K562 (cell line): ENCODE measurements around the gene MADCAM1. TPM values are rescaled to one million over a fixed set of nuclear protein-coding genes. Genes with fewer than 3 reads are reported as not detected.

ENCODE experiments used
- BRD9 ChIP-seq: fragments of 450-650 bp; IDR thresholded peaks from 2 replicates; pipeline ENCODE4 v1.6.1; 2018; ENCODE audit warnings: low read depth; ENCODE audit not compliant: partially characterized antibody
- CHD1 ChIP-seq: fragments of 200-600 bp; sonication (generic); IDR thresholded peaks from one replicate; pipeline ENCODE4 v1.6.1; 2012; ENCODE audit warnings: mild to moderate bottlenecking, moderate library complexity, low read length, inconsistent platforms
- CHD2 ChIP-seq: IDR thresholded peaks from 2 replicates; pipeline ENCODE4 v1.6.1; 2011; ENCODE audit warnings: low read depth, low read length
- CTBP1 ChIP-seq: fragments of 450-650 bp; IDR thresholded peaks from 2 replicates; pipeline ENCODE4 v1.6.1; 2016; ENCODE audit warnings: borderline replicate concordance
- E4F1 ChIP-seq: fragments of 250-450 bp; sonication (Bioruptor Pico); IDR thresholded peaks from 2 replicates; pipeline ENCODE4 v1.5.0; 2021; ENCODE audit warnings: mild to moderate bottlenecking, borderline replicate concordance
- ETS1 ChIP-seq: conservative IDR thresholded peaks from 2 replicates; pipeline ENCODE4 v1.6.1; 2011; ENCODE audit warnings: low read depth, mild to moderate bottlenecking, low read length; ENCODE audit not compliant: control insufficient read depth
- JUND ChIP-seq, 2 experiments: IDR thresholded peaks; 2 replicates in 1 of 2; 3 replicates in 1 of 2; pipeline ENCODE4 v1.6.1; 2011; ENCODE audit warnings: borderline replicate concordance in 2 of 2, low read depth in 2 of 2, low read length in 2 of 2, improper control_type of control experiment in 1 of 2, missing biosample characterization in 1 of 2, missing genetic modification characterization in 1 of 2, missing genetic modification reagents in 1 of 2
- KAT8 ChIP-seq: fragments of 450-650 bp; IDR thresholded peaks from 2 replicates; pipeline ENCODE4 v1.6.1; 2016; ENCODE audit warnings: low read depth, mild to moderate bottlenecking
- KLF1 ChIP-seq: fragments of 450-650 bp; IDR thresholded peaks from 2 replicates; pipeline ENCODE4 v1.6.1; 2016; ENCODE audit warnings: missing genetic modification characterization, missing compliant biosample characterization
- MXI1 ChIP-seq: IDR thresholded peaks from 2 replicates; pipeline ENCODE4 v1.6.1; 2011; ENCODE audit warnings: low read depth, mild to moderate bottlenecking, improper control_type of control experiment, low read length
- NCOR1 ChIP-seq: fragments of 450-650 bp; IDR thresholded peaks from 2 replicates; pipeline ENCODE4 v1.6.1; 2016; ENCODE audit warnings: mild to moderate bottlenecking, moderate library complexity
- PHF21A ChIP-seq: fragments of 450-650 bp; IDR thresholded peaks from 2 replicates; pipeline ENCODE4 v1.6.1; 2017; ENCODE audit warnings: low read depth, borderline replicate concordance
- PYGO2 ChIP-seq: fragments of 450-650 bp; IDR thresholded peaks from 2 replicates; pipeline ENCODE4 v1.6.1; 2016; ENCODE audit warnings: mild to moderate bottlenecking, missing genetic modification characterization, moderate library complexity, missing compliant biosample characterization
- SAP30 ChIP-seq: fragments of 200-600 bp; sonication (generic); IDR thresholded peaks from 2 replicates; pipeline ENCODE4 v1.6.1; 2012; ENCODE audit warnings: borderline replicate concordance, low read depth, mild to moderate bottlenecking, moderate library complexity, low read length, control low read depth, inconsistent platforms; ENCODE audit not compliant: insufficient read depth, poor library complexity, severe bottlenecking
- SRSF9 ChIP-seq: fragments of 200-400 bp; formaldehyde crosslinking; IDR thresholded peaks from 2 replicates; pipeline ENCODE4 v1.6.1; 2017; ENCODE audit warnings: low read depth, low read length, borderline replicate concordance
- THAP12 ChIP-seq: fragments of 250-450 bp; sonication (Bioruptor Pico); IDR thresholded peaks from 2 replicates; pipeline ENCODE4 v1.9.0; 2021; ENCODE audit warnings: mild to moderate bottlenecking, inconsistent platforms
- ZNF212 ChIP-seq: fragments of 450-650 bp; formaldehyde crosslinking; IDR thresholded peaks from 2 replicates; pipeline ENCODE4 v1.4.0; 2020; ENCODE audit warnings: mild to moderate bottlenecking
- ZNF280B ChIP-seq: fragments of 250-450 bp; sonication (Bioruptor Pico); IDR thresholded peaks from 2 replicates; pipeline ENCODE4 v1.5.1; 2021; ENCODE audit warnings: mild to moderate bottlenecking
- polyA plus RNA-seq, 8 experiments: library from polyadenylated mRNA; depleted of rRNA in 4 of 8; stranded (reverse) in 5 of 8; unstranded in 3 of 8; fragments of >200 nt; fragmentation: Nextera tagmentation in 2 of 8; fragmentation: Illumina TruSeq in 1 of 8; extraction: Ambion mirVana in 2 of 8; extraction: Trizol in 1 of 8; gene quantifications; 2 replicates each; pipeline versions ENCODE4 v1.2.1 to v1.2.3, GENCODE V29; 2011 to 2014; ENCODE audit warnings: inconsistent platforms in 1 of 8, missing spikeins in 1 of 8
- total RNA-seq, 7 experiments: library from RNA; depleted of rRNA in 6 of 7; stranded (reverse); fragments of >200 nt in 6 of 7; fragmentation: Illumina TruSeq in 2 of 7; extraction: Trizol in 2 of 7; gene quantifications; 2 replicates each; pipeline versions ENCODE4 v1.2.1 to v1.2.3, GENCODE V29; 2011 to 2021; ENCODE audit warnings: low replicate concordance in 1 of 7

The MADCAM1 gene
- total and polyA plus RNA-seq, 9 of the 15 experiments (the other 6 are each of a cell fraction or from before 2014, with no cell fraction given): 0.09 to 0.36 (median 0.09) TPM; not detected in 6

- TF ChIP-seq JUND (IDR thresholded peaks at IDR 0.05; ENCODE audit: borderline replicate concordance, low read depth, low read length): 0 out of 2 replicates have a peak, but pooled peaks have one; percentile 40
- TF ChIP-seq JUND (tag; IDR thresholded peaks at IDR 0.05; ENCODE audit: borderline replicate concordance, low read depth, low read length): peak; percentile 29; the same call in 1 of the 3 replicates
- no peak for TF ChIP-seq SRSF9
- no peak; the same call in 1 of the 2 replicates for TF ChIP-seq THAP12 (CRISPR knock-in tag)
- TF ChIP-seq PHF21A: no peak
- TF ChIP-seq NCOR1: no peak
- TF ChIP-seq CHD2: no peak
- TF ChIP-seq KAT8: no peak
- TF ChIP-seq BRD9: no peak
- TF ChIP-seq KLF1: no peak
- TF ChIP-seq SAP30: no peak
- no peak for TF ChIP-seq ZNF280B (CRISPR knock-in tag)
- TF ChIP-seq E4F1: no peak
- TF ChIP-seq MXI1: peak; percentile 38; the same call in 1 of the 2 replicates
- TF ChIP-seq CTBP1: peak; percentile 57; the same call in 1 of the 2 replicates
- TF ChIP-seq ETS1: peak; percentile 51; the same call in 1 of the 2 replicates
- TF ChIP-seq ZNF212 (CRISPR knock-in tag): no peak
- TF ChIP-seq CHD1: no peak
- no peak for TF ChIP-seq PYGO2 (tag)
These were observed 14.4 kb downstream of the MADCAM1 start (continued) for GRCh38 chr19:510606-511100.
